ENCODE data around the gene ZCWPW1. TPM values are rescaled to one million over a fixed set of nuclear protein-coding genes. Genes with fewer than 3 reads are reported as not detected.

The ZCWPW1 gene
- total and polyA plus RNA-seq, 2 of the 13 experiments (the other 11 are each of a cell fraction or from before 2014, with no cell fraction given) = 2.4 to 2.5 TPM

DNA sequence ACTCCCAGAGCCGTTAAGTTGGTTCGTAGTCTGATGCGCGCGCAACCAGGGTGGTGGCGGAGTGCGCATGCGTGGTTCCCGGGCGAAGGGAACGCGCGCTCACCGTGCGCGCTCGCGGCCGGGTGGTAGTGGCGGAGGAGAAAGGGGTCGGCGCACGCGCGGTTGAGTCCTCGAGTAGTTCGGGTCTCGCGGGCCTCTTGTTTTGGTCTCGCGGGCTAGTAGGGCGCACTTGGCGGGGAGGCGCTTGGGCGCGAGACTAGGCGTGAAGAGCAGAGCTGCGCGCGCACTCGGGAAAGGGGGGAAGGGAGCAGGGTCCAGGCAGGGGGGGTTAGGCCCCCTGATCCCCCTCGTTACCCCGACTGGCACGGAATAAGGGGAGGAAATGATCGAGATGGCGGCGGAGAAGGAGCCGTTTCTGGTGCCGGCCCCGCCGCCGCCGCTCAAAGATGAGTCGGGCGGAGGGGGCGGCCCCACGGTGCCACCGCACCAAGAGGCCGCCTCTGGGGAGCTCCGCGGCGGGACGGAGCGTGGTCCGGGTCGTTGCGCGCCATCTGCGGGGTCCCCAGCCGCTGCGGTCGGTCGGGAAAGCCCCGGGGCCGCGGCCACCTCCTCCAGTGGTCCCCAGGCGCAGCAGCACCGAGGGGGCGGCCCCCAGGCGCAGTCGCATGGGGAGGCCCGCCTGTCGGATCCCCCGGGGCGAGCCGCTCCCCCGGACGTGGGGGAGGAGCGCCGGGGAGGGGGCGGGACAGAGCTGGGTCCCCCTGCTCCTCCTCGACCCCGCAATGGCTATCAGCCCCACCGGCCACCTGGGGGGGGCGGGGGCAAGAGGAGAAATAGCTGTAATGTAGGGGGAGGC, 1.4 kb upstream of the ZCWPW1 start, which contains the start of gene MEPCE (continued):
- TF ChIP-seq, protein P1, sequence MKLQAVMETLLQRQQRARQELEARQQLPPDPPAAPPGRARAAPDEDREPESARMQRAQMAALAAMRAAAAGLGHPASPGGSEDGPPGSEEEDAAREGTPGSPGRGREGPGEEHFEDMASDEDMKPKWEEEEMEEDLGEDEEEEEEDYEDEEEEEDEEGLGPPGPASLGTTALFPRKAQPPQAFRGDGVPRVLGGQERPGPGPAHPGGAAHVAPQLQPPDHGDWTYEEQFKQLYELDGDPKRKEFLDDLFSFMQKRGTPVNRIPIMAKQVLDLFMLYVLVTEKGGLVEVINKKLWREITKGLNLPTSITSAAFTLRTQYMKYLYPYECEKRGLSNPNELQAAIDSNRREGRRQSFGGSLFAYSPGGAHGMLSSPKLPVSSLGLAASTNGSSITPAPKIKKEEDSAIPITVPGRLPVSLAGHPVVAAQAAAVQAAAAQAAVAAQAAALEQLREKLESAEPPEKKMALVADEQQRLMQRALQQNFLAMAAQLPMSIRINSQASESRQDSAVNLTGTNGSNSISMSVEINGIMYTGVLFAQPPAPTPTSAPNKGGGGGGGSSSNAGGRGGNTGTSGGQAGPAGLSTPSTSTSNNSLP (IDR thresholded peaks at IDR 0.05; ENCODE audit: low read depth, low read length) = no peak
- TF ChIP-seq ZNF326 (CRISPR knock-in tag; IDR thresholded peaks at IDR 0.05; ENCODE audit: borderline replicate concordance) (no peak), ZMAT3 (CRISPR knock-in tag; conservative IDR thresholded peaks at IDR 0.05) (peak; percentile 71; the same call in 1 of the 2 replicates), SOX13 (IDR thresholded peaks at IDR 0.05) (no peak), SOX13 (CRISPR knock-in tag; conservative IDR thresholded peaks at IDR 0.05 in 1 of 2, IDR thresholded peaks at IDR 0.05 in 1 of 2) (no peak; a peak in 1 of 4 replicates), SOX6 (IDR thresholded peaks at IDR 0.05) (no peak), SOX6 (CRISPR knock-in tag; IDR thresholded peaks at IDR 0.05) (no peak), ZNF276 (CRISPR knock-in tag; IDR thresholded peaks at IDR 0.05; ENCODE audit: low read depth) (no peak), KLF9 (CRISPR knock-in tag; IDR thresholded peaks at IDR 0.05; ENCODE audit: low read depth) (no peak), ZNF646 (CRISPR knock-in tag; IDR thresholded peaks at IDR 0.05) (no peak)
- TF ChIP-seq, protein P2, sequence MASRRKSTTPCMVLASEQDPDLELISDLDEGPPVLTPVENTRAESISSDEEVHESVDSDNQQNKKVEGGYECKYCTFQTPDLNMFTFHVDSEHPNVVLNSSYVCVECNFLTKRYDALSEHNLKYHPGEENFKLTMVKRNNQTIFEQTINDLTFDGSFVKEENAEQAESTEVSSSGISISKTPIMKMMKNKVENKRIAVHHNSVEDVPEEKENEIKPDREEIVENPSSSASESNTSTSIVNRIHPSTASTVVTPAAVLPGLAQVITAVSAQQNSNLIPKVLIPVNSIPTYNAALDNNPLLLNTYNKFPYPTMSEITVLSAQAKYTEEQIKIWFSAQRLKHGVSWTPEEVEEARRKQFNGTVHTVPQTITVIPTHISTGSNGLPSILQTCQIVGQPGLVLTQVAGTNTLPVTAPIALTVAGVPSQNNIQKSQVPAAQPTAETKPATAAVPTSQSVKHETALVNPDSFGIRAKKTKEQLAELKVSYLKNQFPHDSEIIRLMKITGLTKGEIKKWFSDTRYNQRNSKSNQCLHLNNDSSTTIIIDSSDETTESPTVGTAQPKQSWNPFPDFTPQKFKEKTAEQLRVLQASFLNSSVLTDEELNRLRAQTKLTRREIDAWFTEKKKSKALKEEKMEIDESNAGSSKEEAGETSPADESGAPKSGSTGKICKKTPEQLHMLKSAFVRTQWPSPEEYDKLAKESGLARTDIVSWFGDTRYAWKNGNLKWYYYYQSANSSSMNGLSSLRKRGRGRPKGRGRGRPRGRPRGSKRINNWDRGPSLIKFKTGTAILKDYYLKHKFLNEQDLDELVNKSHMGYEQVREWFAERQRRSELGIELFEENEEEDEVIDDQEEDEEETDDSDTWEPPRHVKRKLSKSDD (CRISPR knock-in tag; IDR thresholded peaks at IDR 0.05; ENCODE audit: low read depth) = no peak
- TF ChIP-seq, protein P3, sequence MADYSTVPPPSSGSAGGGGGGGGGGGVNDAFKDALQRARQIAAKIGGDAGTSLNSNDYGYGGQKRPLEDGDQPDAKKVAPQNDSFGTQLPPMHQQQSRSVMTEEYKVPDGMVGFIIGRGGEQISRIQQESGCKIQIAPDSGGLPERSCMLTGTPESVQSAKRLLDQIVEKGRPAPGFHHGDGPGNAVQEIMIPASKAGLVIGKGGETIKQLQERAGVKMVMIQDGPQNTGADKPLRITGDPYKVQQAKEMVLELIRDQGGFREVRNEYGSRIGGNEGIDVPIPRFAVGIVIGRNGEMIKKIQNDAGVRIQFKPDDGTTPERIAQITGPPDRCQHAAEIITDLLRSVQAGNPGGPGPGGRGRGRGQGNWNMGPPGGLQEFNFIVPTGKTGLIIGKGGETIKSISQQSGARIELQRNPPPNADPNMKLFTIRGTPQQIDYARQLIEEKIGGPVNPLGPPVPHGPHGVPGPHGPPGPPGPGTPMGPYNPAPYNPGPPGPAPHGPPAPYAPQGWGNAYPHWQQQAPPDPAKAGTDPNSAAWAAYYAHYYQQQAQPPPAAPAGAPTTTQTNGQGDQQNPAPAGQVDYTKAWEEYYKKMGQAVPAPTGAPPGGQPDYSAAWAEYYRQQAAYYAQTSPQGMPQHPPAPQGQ (CRISPR knock-in tag; IDR thresholded peaks at IDR 0.05; ENCODE audit: borderline replicate concordance) = no peak

All from HepG2 (cell line).